GM12878 (cell line): Measurements from ENCODE around the gene TNFRSF1B. TPM values are rescaled to one million over a fixed set of nuclear protein-coding genes. Genes with fewer than 3 reads are reported as not detected.

Experiments used
- ATAC-seq: fragments of 200-7000 bp; cut with Tn5 transposase; 3 replicates; pipeline ENCODE4 v1.9.1; 2020; ENCODE audit warnings: mild to moderate bottlenecking, moderate library complexity
- BruUV-seq: library from RNA; stranded (reverse); fragments of 400-500 nt; replicated peaks from 2 replicates; lab custom pipeline; 2021; lab: Mats Ljungman, UMichigan
- CTCF ChIA-PET: fragments of 300-600 bp; sonication (Branson Sonifier 250); formaldehyde crosslinking; extraction: SDS; loops from one replicate; lab custom pipeline; 2021; ENCODE audit warnings: inconsistent platforms; lab: Yijun Ruan, JAX
- POLR2A ChIA-PET: fragments of 350-600 bp; formaldehyde crosslinking; extraction: SDS; loops from one replicate; lab custom pipeline; 2021; ENCODE audit warnings: inconsistent platforms; lab: Charles Lee
- RAD21 ChIA-PET: fragments of 300-600 bp; sonication (Branson Sonifier 250); formaldehyde crosslinking; loops from one replicate; lab custom pipeline; 2023; ENCODE audit warnings: antibody characterized with exemption; ENCODE audit not compliant: unreplicated experiment; lab: Charles Lee
- SMC1A ChIA-PET: fragments of 300-600 bp; sonication (Branson Sonifier 250); formaldehyde crosslinking; loops from one replicate; lab custom pipeline; 2023; ENCODE audit not compliant: unreplicated experiment, uncharacterized antibody; lab: Charles Lee
- DNase-seq: peaks from one replicate; pipeline ENCODE4 v3.0.0-alpha.2; 2011; ENCODE audit warnings: low read depth, low spot score
- FAIRE-seq: peaks from 3 replicates; lab custom pipeline; 2011; peaks lifted over from hg19 to GRCh38; lab: Jason Lieb, UNC
- H2AFZ ChIP-seq: 2 replicates; pipeline ENCODE4 v1.6.0; 2011; ENCODE audit warnings: low read depth, low read length, control low read depth; ENCODE audit not compliant: control insufficient read depth
- H3K27ac ChIP-seq: 2 replicates; pipeline ENCODE4 v1.5.1; 2011; ENCODE audit warnings: control low read depth; ENCODE audit not compliant: control insufficient read depth, insufficient read depth
- H3K27me3 ChIP-seq, 2 experiments: replicated peaks in 1 of 2; 2 replicates each; pipeline versions ENCODE4 v1.6.0 to v1.6.1; 2011; ENCODE audit warnings: low read length in 1 of 2; ENCODE audit not compliant: control insufficient read depth in 2 of 2, insufficient read depth in 2 of 2
- H3K36me3 ChIP-seq, 2 experiments: 2 replicates each; pipeline ENCODE4 v1.5.1; 2011; ENCODE audit warnings: low read length in 1 of 2; ENCODE audit not compliant: control insufficient read depth in 2 of 2, insufficient read depth in 2 of 2
- H3K4me1 ChIP-seq: 2 replicates; pipeline ENCODE4 v1.6.1; 2011; ENCODE audit warnings: mild to moderate bottlenecking, low read length, moderate library complexity, mixed read lengths; ENCODE audit not compliant: control insufficient read depth, insufficient read depth
- H3K4me2 ChIP-seq: 2 replicates; pipeline ENCODE4 v1.6.0; 2011; ENCODE audit warnings: control low read depth; ENCODE audit not compliant: control insufficient read depth, insufficient read depth
- H3K4me3 ChIP-seq: fragments of 200-600 bp; sonication (generic); 2 replicates; pipeline ENCODE4 v1.5.1; 2016
- H3K79me2 ChIP-seq: 2 replicates; pipeline ENCODE4 v1.6.0; 2011; ENCODE audit warnings: low read length; ENCODE audit not compliant: control insufficient read depth, insufficient read depth
- H3K9ac ChIP-seq: 2 replicates; pipeline ENCODE4 v1.8.0; 2011; ENCODE audit warnings: low read length, control low read depth, mixed read lengths; ENCODE audit not compliant: control insufficient read depth, insufficient read depth
- H3K9me3 ChIP-seq: replicated peaks from 3 replicates; pipeline ENCODE4 v1.5.1; 2011; ENCODE audit warnings: mild to moderate bottlenecking, low read length; ENCODE audit not compliant: control insufficient read depth, insufficient read depth
- H4K20me1 ChIP-seq: 2 replicates; pipeline ENCODE4 v1.6.0; 2011; ENCODE audit not compliant: control insufficient read depth, insufficient read depth
- BACH1 ChIP-seq: fragments of 450-650 bp; IDR thresholded peaks from 2 replicates; pipeline ENCODE4 v1.6.1; 2017; ENCODE audit warnings: mild to moderate bottlenecking, borderline replicate concordance
- BCL11A ChIP-seq: IDR thresholded peaks from 2 replicates; pipeline ENCODE4 v1.6.1; 2011; ENCODE audit warnings: low read depth, low read length
- BHLHE40 ChIP-seq, 2 experiments: fragments of 450-650 bp in 1 of 2; IDR thresholded peaks; 2 replicates each; pipeline ENCODE4 v1.6.1; 2011 to 2017; ENCODE audit warnings: low read depth in 2 of 2, borderline replicate concordance in 1 of 2, improper control_type of control experiment in 1 of 2, low read length in 1 of 2, mild to moderate bottlenecking in 1 of 2
- MEF2B ChIP-seq: fragments of 450-650 bp; IDR thresholded peaks from 2 replicates; pipeline ENCODE4 v1.6.1; 2018; ENCODE audit warnings: mild to moderate bottlenecking, moderate library complexity; ENCODE audit not compliant: partially characterized antibody, poor library complexity, severe bottlenecking
- NFIC ChIP-seq: IDR thresholded peaks from 2 replicates; pipeline ENCODE4 v1.6.1; 2012; ENCODE audit warnings: low read depth, mild to moderate bottlenecking, inconsistent platforms, low read length, moderate library complexity
- NFYB ChIP-seq: IDR thresholded peaks from 2 replicates; pipeline ENCODE4 v1.6.1; 2011; ENCODE audit warnings: low read depth, mild to moderate bottlenecking, low read length, improper control_type of control experiment, moderate library complexity; ENCODE audit not compliant: insufficient read depth
- POLR2A ChIP-seq: IDR thresholded peaks from 2 replicates; pipeline ENCODE4 v1.6.1; 2011; ENCODE audit warnings: low read depth, mild to moderate bottlenecking, low read length
- RCOR1 ChIP-seq: conservative IDR thresholded peaks from 2 replicates; pipeline ENCODE4 v1.6.1; 2012; ENCODE audit warnings: low read depth, low read length, improper control_type of control experiment
- SREBF1 ChIP-seq: IDR thresholded peaks from 2 replicates; pipeline ENCODE4 v1.6.1; 2012; ENCODE audit warnings: mild to moderate bottlenecking, low read length
- SREBF2 ChIP-seq: IDR thresholded peaks from 2 replicates; pipeline ENCODE4 v1.6.1; 2012; ENCODE audit warnings: mild to moderate bottlenecking, low read length
- WGBS: methylation state at CpG from one replicate; pipeline ENCODE4 v1.1.6; 2016; ENCODE audit warnings: low lambda C conversion rate; ENCODE audit not compliant: insufficient replicate concordance, insufficient coverage; ENCODE audit errors: missing lambda C conversion rate; 5-methylcytosine and 5-hydroxymethylcytosine counted together
- in situ Hi-C: fragments of 300-500 bp; cut with MboI; formaldehyde crosslinking; loops from 9 replicates; pipeline ENCODE4 v1.14.3; 2018; ENCODE audit warnings: mixed read lengths
- intact Hi-C: fragments of 100-400 bp; cut with micrococcal nuclease; formaldehyde crosslinking; loops from one replicate; pipeline ENCODE4 v1.14.2; 2022; ENCODE audit not compliant: unreplicated experiment
- polyA plus RNA-seq, 11 experiments: library from polyadenylated mRNA; depleted of rRNA in 4 of 11; unstranded in 6 of 11; stranded (reverse) in 5 of 11; fragments of >200 nt; fragmentation: Nextera tagmentation in 4 of 11; fragmentation: Illumina TruSeq in 1 of 11; extraction: Ambion mirVana in 4 of 11; extraction: Trizol in 1 of 11; gene quantifications; 1 replicate in 1 of 11; 2 replicates in 10 of 11; pipeline versions ENCODE4 v1.2.1 to v1.2.3, GENCODE V29; 2011 to 2016; ENCODE audit warnings: inconsistent platforms in 2 of 11, missing spikeins in 2 of 11, low read depth in 1 of 11
- total RNA-seq, 4 experiments: library from RNA; depleted of rRNA in 3 of 4; stranded (reverse); fragments of >200 nt in 3 of 4; fragmentation: Illumina TruSeq in 1 of 4; extraction: Trizol in 1 of 4; gene quantifications; 2 replicates each; pipeline versions ENCODE4 v1.2.1 to v1.2.3, GENCODE V29; 2013 to 2021
- TF ChIP-seq, protein P1 (sequence below): fragments of 150-350 bp; IDR thresholded peaks from 2 replicates; pipeline ENCODE4 v1.6.1; 2014; ENCODE audit warnings: mild to moderate bottlenecking, low read depth, low read length
- TF ChIP-seq, protein P2 (sequence below): fragments of 450-650 bp; IDR thresholded peaks from 2 replicates; pipeline ENCODE4 v1.6.1; 2017; ENCODE audit warnings: mild to moderate bottlenecking, moderate library complexity
- TF ChIP-seq, protein P3 (sequence below): IDR thresholded peaks from 2 replicates; pipeline ENCODE4 v1.6.1; 2012; ENCODE audit warnings: low read length, inconsistent platforms

The TNFRSF1B gene
- total and polyA plus RNA-seq, 10 of the 15 experiments (the other 5 are each of a cell fraction or from before 2014, with no cell fraction given): 10.1 to 87.2 (median 37.3) TPM

GRCh38 chr1:12148160-12148957, 18.4 kb upstream of the TNFRSF1B start:
- POLR2A ChIA-PET: interaction anchor here (1.0 to 11.6 kb wide), 12 partner anchors 9 to 81 kb away, joined by 3 to 166 read pairs (median 8); partner anchors contain the start of gene TNFRSF1B
- peak; percentile 21 for ATAC-seq
- H4K20me1 ChIP-seq: no peaks in the 10 kb centered on the region
- no peaks in the 10 kb centered on the region for H3K27me3 ChIP-seq
- no peak overlapping the region for H2AFZ ChIP-seq
- peak overlapping the region; percentile 31 for H3K9ac ChIP-seq
- H3K4me3 ChIP-seq: no peak overlapping the region
- peak overlapping the region; percentile 75; the same call in 1 of the 2 replicates for H3K4me2 ChIP-seq
- CTCF ChIA-PET: interaction anchor here (0.6 to 6.9 kb wide), 13 partner anchors 9 to 64 kb away, joined by 3 to 47 read pairs (median 5); partner anchors contain the start of gene TNFRSF1B
- DNase-seq: no peak
- no peak for FAIRE-seq
- BruUV-seq: no TSS peak
- H3K36me3 ChIP-seq: peaks cover 3 to 6% of the 10 kb centered on the region in 2 experiments; a peak in 3 of 4 replicates
- SMC1A ChIA-PET: interaction anchor here (0.6 to 19.3 kb wide), 19 partner anchors 9 to 195 kb away, joined by 3 to 347 read pairs (median 5); partner anchors contain the start of gene TNFRSF1B
- RAD21 ChIA-PET: interaction anchor here (1.1 to 12.5 kb wide), 15 partner anchors 8 to 98 kb away, joined by 3 to 119 read pairs (median 7); partner anchors contain the start of gene TNFRSF1B
- no peaks in the 10 kb centered on the region for H3K9me3 ChIP-seq
- H3K27ac ChIP-seq: peak overlapping the region; percentile 84
- intact Hi-C loops (loop anchor here (2.0 kb wide), 1 partner anchor 14 kb away; no protein-coding TSS in a partner anchor), in situ Hi-C loops (no loop called here)
- 23% methylated on average over 8 of the region's 8 CpGs for WGBS
- H3K4me1 ChIP-seq: peaks cover 85% of the 10 kb centered on the region
- no peaks in the 10 kb centered on the region; the same call in 1 of the 2 replicates for H3K79me2 ChIP-seq
- no peak for TF ChIP-seq NFIC
- peak; percentile 23 to 86; a peak in 3 of 4 replicates for TF ChIP-seq BHLHE40 (IDR thresholded peaks at IDR 0.05; ENCODE audit: borderline replicate concordance in 1 of 2, low read depth in 2 of 2, low read length in 1 of 2)
- no peak for TF ChIP-seq SREBF2
- TF ChIP-seq, protein P1, sequence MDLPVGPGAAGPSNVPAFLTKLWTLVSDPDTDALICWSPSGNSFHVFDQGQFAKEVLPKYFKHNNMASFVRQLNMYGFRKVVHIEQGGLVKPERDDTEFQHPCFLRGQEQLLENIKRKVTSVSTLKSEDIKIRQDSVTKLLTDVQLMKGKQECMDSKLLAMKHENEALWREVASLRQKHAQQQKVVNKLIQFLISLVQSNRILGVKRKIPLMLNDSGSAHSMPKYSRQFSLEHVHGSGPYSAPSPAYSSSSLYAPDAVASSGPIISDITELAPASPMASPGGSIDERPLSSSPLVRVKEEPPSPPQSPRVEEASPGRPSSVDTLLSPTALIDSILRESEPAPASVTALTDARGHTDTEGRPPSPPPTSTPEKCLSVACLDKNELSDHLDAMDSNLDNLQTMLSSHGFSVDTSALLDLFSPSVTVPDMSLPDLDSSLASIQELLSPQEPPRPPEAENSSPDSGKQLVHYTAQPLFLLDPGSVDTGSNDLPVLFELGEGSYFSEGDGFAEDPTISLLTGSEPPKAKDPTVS: no peak
- no peak for TF ChIP-seq RCOR1
- TF ChIP-seq, protein P2, sequence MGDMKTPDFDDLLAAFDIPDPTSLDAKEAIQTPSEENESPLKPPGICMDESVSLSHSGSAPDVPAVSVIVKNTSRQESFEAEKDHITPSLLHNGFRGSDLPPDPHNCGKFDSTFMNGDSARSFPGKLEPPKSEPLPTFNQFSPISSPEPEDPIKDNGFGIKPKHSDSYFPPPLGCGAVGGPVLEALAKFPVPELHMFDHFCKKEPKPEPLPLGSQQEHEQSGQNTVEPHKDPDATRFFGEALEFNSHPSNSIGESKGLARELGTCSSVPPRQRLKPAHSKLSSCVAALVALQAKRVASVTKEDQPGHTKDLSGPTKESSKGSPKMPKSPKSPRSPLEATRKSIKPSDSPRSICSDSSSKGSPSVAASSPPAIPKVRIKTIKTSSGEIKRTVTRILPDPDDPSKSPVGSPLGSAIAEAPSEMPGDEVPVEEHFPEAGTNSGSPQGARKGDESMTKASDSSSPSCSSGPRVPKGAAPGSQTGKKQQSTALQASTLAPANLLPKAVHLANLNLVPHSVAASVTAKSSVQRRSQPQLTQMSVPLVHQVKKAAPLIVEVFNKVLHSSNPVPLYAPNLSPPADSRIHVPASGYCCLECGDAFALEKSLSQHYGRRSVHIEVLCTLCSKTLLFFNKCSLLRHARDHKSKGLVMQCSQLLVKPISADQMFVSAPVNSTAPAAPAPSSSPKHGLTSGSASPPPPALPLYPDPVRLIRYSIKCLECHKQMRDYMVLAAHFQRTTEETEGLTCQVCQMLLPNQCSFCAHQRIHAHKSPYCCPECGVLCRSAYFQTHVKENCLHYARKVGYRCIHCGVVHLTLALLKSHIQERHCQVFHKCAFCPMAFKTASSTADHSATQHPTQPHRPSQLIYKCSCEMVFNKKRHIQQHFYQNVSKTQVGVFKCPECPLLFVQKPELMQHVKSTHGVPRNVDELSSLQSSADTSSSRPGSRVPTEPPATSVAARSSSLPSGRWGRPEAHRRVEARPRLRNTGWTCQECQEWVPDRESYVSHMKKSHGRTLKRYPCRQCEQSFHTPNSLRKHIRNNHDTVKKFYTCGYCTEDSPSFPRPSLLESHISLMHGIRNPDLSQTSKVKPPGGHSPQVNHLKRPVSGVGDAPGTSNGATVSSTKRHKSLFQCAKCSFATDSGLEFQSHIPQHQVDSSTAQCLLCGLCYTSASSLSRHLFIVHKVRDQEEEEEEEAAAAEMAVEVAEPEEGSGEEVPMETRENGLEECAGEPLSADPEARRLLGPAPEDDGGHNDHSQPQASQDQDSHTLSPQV: no peak
- TF ChIP-seq SREBF1: no peak
- no peak for TF ChIP-seq MEF2B
- TF ChIP-seq BCL11A: no peak
- TF ChIP-seq, protein P3, sequence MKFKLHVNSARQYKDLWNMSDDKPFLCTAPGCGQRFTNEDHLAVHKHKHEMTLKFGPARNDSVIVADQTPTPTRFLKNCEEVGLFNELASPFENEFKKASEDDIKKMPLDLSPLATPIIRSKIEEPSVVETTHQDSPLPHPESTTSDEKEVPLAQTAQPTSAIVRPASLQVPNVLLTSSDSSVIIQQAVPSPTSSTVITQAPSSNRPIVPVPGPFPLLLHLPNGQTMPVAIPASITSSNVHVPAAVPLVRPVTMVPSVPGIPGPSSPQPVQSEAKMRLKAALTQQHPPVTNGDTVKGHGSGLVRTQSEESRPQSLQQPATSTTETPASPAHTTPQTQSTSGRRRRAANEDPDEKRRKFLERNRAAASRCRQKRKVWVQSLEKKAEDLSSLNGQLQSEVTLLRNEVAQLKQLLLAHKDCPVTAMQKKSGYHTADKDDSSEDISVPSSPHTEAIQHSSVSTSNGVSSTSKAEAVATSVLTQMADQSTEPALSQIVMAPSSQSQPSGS: no peak
- no peak for TF ChIP-seq BACH1
- TF ChIP-seq NFYB: no peak
- TF ChIP-seq POLR2A: no peak
